BJ (cell line): ENCODE data around the gene SSR3. TPM values are rescaled to one million over a fixed set of nuclear protein-coding genes. Genes with fewer than 3 reads are reported as not detected.

Experiments used
- CTCF ChIA-PET: fragments of 350-600 bp; formaldehyde crosslinking; extraction: SDS; loops from one replicate; lab custom pipeline; 2021; ENCODE audit warnings: antibody characterized with exemption, inconsistent platforms; lab: Yijun Ruan, JAX
- POLR2A ChIA-PET: fragments of 300-600 bp; sonication (Branson Sonifier 250); formaldehyde crosslinking; extraction: SDS; loops from one replicate; lab custom pipeline; 2021; ENCODE audit warnings: antibody characterized with exemption; lab: Charles Lee
- DNase-seq: peaks from one replicate; pipeline ENCODE4 v3.0.0-alpha.2; 2011; ENCODE audit warnings: low read depth
- H3K27me3 ChIP-seq: 2 replicates; pipeline ENCODE4 v1.6.0; 2011; ENCODE audit warnings: low read length; ENCODE audit not compliant: control insufficient read depth, insufficient read depth
- H3K36me3 ChIP-seq: 2 replicates; pipeline ENCODE4 v1.5.1; 2011; ENCODE audit warnings: low read length; ENCODE audit not compliant: control insufficient read depth, insufficient read depth
- H3K4me3 ChIP-seq: 2 replicates; pipeline ENCODE4 v1.5.1; 2011; ENCODE audit warnings: low read depth, mild to moderate bottlenecking, control low read depth, low read length
- CTCF ChIP-seq: IDR thresholded peaks from 2 replicates; pipeline ENCODE4 v1.5.1; 2011; ENCODE audit warnings: low read depth, mild to moderate bottlenecking, control low read depth, inconsistent platforms, low read length, moderate library complexity; ENCODE audit not compliant: insufficient read depth
- polyA minus RNA-seq: library from RNA; depleted of rRNA, polyadenylated mRNA; stranded (reverse); fragments of >200 nt; gene quantifications from 2 replicates; pipeline ENCODE4 v1.2.3, GENCODE V29; 2011; rRNA and poly(A)+ RNA removed
- polyA plus RNA-seq: library from polyadenylated mRNA; depleted of rRNA; stranded (reverse); fragments of >200 nt; gene quantifications from 2 replicates; pipeline ENCODE4 v1.2.3, GENCODE V29; 2011; rRNA removed

Gene SSR3
- polyA plus RNA-seq = 268 and 397 TPM in 2 replicates
- polyA minus RNA-seq = 335 and 469 TPM in 2 replicates

GRCh38 chr3:156554842-156555687, at the start of gene SSR3:
Gene SSR3 (minus strand): TSS chr3:156555117. CDS start chr3:156555089, 28 bp downstream.
- peak within 1 kb of the TSS; percentile 80 for H3K4me3 ChIP-seq
- POLR2A ChIA-PET = interaction anchor here (0.6 to 0.7 kb wide), 3 partner anchors 11 to 50 kb away, joined by 3 read pairs; no protein-coding TSS in a partner anchor
- H3K36me3 ChIP-seq = peaks cover 1% of the 10 kb centered on the region; the same call in 1 of the 2 replicates
- H3K27me3 ChIP-seq = no peaks in the 10 kb centered on the region
- CTCF ChIA-PET = interaction anchor here (0.6 to 1.9 kb wide), 10 partner anchors 12 to 582 kb away, joined by 3 to 9 read pairs (median 3); partner anchors contain the start of gene TIPARP
- peak; percentile 95 for DNase-seq
- TF ChIP-seq CTCF = no peak

- ChIA-PET CTCF (interaction anchor here (0.6 kb wide), 2 partner anchors 38 to 136 kb away, joined by 3 read pairs; no protein-coding TSS in a partner anchor), POLR2A (no interaction called here)
- TF ChIP-seq CTCF = no peak
- Histone ChIP-seq H3K36me3 (no peaks in the 10 kb centered on the region), H3K4me3 (no peak overlapping the region), H3K27me3 (no peaks in the 10 kb centered on the region)
- no peak for DNase-seq
Observed at GRCh38 chr3:156604064-156604641, 49.2 kb upstream of the SSR3 start.

GRCh38 chr3:156603379-156604017, 48.6 kb upstream of the SSR3 start:
- Histone ChIP-seq H3K27me3 (no peaks in the 10 kb centered on the region), H3K36me3 (no peaks in the 10 kb centered on the region), H3K4me3 (no peak overlapping the region)
- POLR2A ChIA-PET = no interaction called here
- TF ChIP-seq CTCF = no peak
- CTCF ChIA-PET = interaction anchor here (0.6 kb wide), 1 partner anchor 37 kb away, joined by 3 read pairs; no protein-coding TSS in a partner anchor
- no peak for DNase-seq

GRCh38 chr3:156602424-156602823, 47.5 kb upstream of the SSR3 start:
- DNase-seq = no peak
- CTCF ChIA-PET = no interaction called here
- POLR2A ChIA-PET = no interaction called here
- Histone ChIP-seq H3K4me3 (no peak overlapping the region), H3K27me3 (no peaks in the 10 kb centered on the region), H3K36me3 (no peaks in the 10 kb centered on the region)
- no peak for TF ChIP-seq CTCF

GRCh38 chr3:156601497-156601896, 46.6 kb upstream of the SSR3 start:
- ChIA-PET POLR2A (no interaction called here), CTCF (interaction anchor here (0.6 to 1.0 kb wide), 2 partner anchors 13 to 31 kb away, joined by 3 read pairs; no protein-coding TSS in a partner anchor)

More at GRCh38 chr3:156601497-156601896, 46.6 kb upstream of the SSR3 start:
- no peaks in the 10 kb centered on the region for H3K36me3 ChIP-seq
- DNase-seq = no peak
- H3K27me3 ChIP-seq = no peaks in the 10 kb centered on the region
- no peak overlapping the region for H3K4me3 ChIP-seq
- TF ChIP-seq CTCF = no peak
